SK-N-SH (cell line): Measurements from ENCODE around the gene ZBTB22. TPM values are rescaled to one million over a fixed set of nuclear protein-coding genes. Genes with fewer than 3 reads are reported as not detected.
"Not testable (repeated sequence)": the region's sequence is repeated elsewhere in the genome, so short reads cannot be mapped to it uniquely, and the experiment has no call there.

Experiments
- CTCF ChIA-PET: fragments of 300-600, 350-600 bp; formaldehyde crosslinking; extraction: SDS; loops from one replicate; lab custom pipeline; 2021; lab: Yijun Ruan, JAX
- POLR2A ChIA-PET: fragments of 350-600 bp; sonication (Branson Sonifier 250); formaldehyde crosslinking; extraction: SDS; loops from one replicate; lab custom pipeline; 2020; ENCODE audit warnings: antibody characterized with exemption, inconsistent platforms; lab: Yijun Ruan, JAX
- DNase-seq: peaks from one replicate; pipeline ENCODE4 v3.0.0; 2012
- H2AFZ ChIP-seq: fragments of 200-600 bp; sonication (generic); 2 replicates; pipeline ENCODE4 v1.8.1; 2016; ENCODE audit warnings: antibody characterized with exemption, mild to moderate bottlenecking, low read depth
- H3F3A ChIP-seq: fragments of 200-600 bp; sonication (generic); replicated peaks from 2 replicates; pipeline ENCODE3; 2016; ENCODE audit warnings: antibody characterized with exemption, mild to moderate bottlenecking; ENCODE audit not compliant: insufficient read depth
- H3K27ac ChIP-seq, 2 experiments: fragments of 200-500 bp in 1 of 2; fragments of 200-600 bp in 1 of 2; sonication (Bioruptor generic) in 1 of 2; sonication (generic), shearing (Covaris generic) in 1 of 2; 2 replicates each; pipeline versions ENCODE4 v1.5.1 to v1.6.1; 2014 to 2016; ENCODE audit warnings: low read depth in 2 of 2, inconsistent platforms in 1 of 2, low read length in 1 of 2, mild to moderate bottlenecking in 1 of 2, mixed read lengths in 1 of 2
- H3K27me3 ChIP-seq: fragments of 200-600 bp; sonication (generic), shearing (Covaris generic); 2 replicates; pipeline ENCODE4 v1.6.1; 2016; ENCODE audit warnings: mixed run types; ENCODE audit not compliant: insufficient read depth
- H3K36me3 ChIP-seq, 2 experiments: fragments of 200-500 bp in 1 of 2; fragments of 200-600 bp in 1 of 2; sonication (Bioruptor generic) in 1 of 2; sonication (generic) in 1 of 2; replicated peaks in 1 of 2; 2 replicates each; pipeline versions ENCODE3 to v1.5.1; 2014 to 2016; ENCODE audit warnings: low read length in 1 of 2, mild to moderate bottlenecking in 1 of 2; ENCODE audit not compliant: insufficient read depth in 2 of 2, control insufficient read depth in 1 of 2
- H3K4me1 ChIP-seq, 2 experiments: fragments of 200-500 bp in 1 of 2; fragments of 200-600 bp in 1 of 2; sonication (Bioruptor generic) in 1 of 2; sonication (generic), shearing (Covaris generic) in 1 of 2; 2 replicates each; pipeline versions ENCODE4 v1.5.1 to v1.6.1; 2014 to 2016; ENCODE audit warnings: low read depth in 1 of 2, low read length in 1 of 2, mixed run types in 1 of 2; ENCODE audit not compliant: insufficient read depth in 2 of 2, control insufficient read depth in 1 of 2
- H3K4me2 ChIP-seq: fragments of 200-600 bp; sonication (generic), shearing (Covaris generic); 2 replicates; pipeline ENCODE4 v1.6.1; 2017; ENCODE audit warnings: mixed run types
- H3K4me3 ChIP-seq, 2 experiments: fragments of 200-500 bp in 1 of 2; fragments of 200-600 bp in 1 of 2; sonication (Bioruptor generic) in 1 of 2; sonication (generic), shearing (Covaris generic) in 1 of 2; 2 replicates each; pipeline versions ENCODE4 v1.5.1 to v1.8.1; 2014 to 2016; ENCODE audit warnings: low read depth in 2 of 2, inconsistent platforms in 1 of 2, low read length in 1 of 2, mild to moderate bottlenecking in 1 of 2, mixed read lengths in 1 of 2, moderate library complexity in 1 of 2
- H3K79me2 ChIP-seq: fragments of 200-600 bp; sonication (generic); 2 replicates; pipeline ENCODE4 v1.8.1; 2017; ENCODE audit warnings: mild to moderate bottlenecking; ENCODE audit not compliant: insufficient read depth
- H3K9ac ChIP-seq: fragments of 200-600 bp; sonication (generic); 2 replicates; pipeline ENCODE4 v1.6.1; 2017; ENCODE audit warnings: mixed run types
- H3K9me2 ChIP-seq: fragments of 200-600 bp; sonication (generic); 2 replicates; pipeline ENCODE4 v1.6.1; 2017; ENCODE audit warnings: mixed run types
- H3K9me3 ChIP-seq: fragments of 200-600 bp; sonication (generic); 2 replicates; pipeline ENCODE4 v1.6.1; 2017; ENCODE audit warnings: mixed run types, mild to moderate bottlenecking, moderate library complexity
- H4K20me1 ChIP-seq: fragments of 200-600 bp; sonication (generic); 2 replicates; pipeline ENCODE4 v1.6.1; 2017; ENCODE audit warnings: mild to moderate bottlenecking, mixed run types; ENCODE audit not compliant: insufficient read depth
- CTCF ChIP-seq: fragments of 200-600 bp; sonication (generic); IDR thresholded peaks from 2 replicates; pipeline ENCODE4 v1.6.1; 2017; ENCODE audit warnings: antibody characterized with exemption, mild to moderate bottlenecking, moderate library complexity
- EZH2phosphoT487 ChIP-seq: fragments of 200-600 bp; sonication (generic); IDR thresholded peaks from 2 replicates; pipeline ENCODE4 v1.6.1; 2017; ENCODE audit warnings: low read depth, mixed run types, mild to moderate bottlenecking, antibody characterized with exemption, moderate library complexity, borderline replicate concordance
- FOSL2 ChIP-seq: IDR thresholded peaks from 2 replicates; pipeline ENCODE4 v1.4.0; 2012; ENCODE audit warnings: low read depth, mild to moderate bottlenecking, moderate library complexity, borderline replicate concordance
- FOXJ3 ChIP-seq: sonication (generic); formaldehyde crosslinking; IDR thresholded peaks from 2 replicates; pipeline ENCODE4 v1.5.1; 2020; ENCODE audit warnings: mild to moderate bottlenecking, missing genetic modification reagents
- GATA2 ChIP-seq: sonication (generic); formaldehyde crosslinking; IDR thresholded peaks from 2 replicates; pipeline ENCODE4 v1.5.0; 2020; ENCODE audit warnings: mild to moderate bottlenecking, missing genetic modification reagents
- MEF2A ChIP-seq: IDR thresholded peaks from 2 replicates; pipeline ENCODE4 v1.4.0; 2012; ENCODE audit warnings: low read depth, borderline replicate concordance
- NFIC ChIP-seq: IDR thresholded peaks from 2 replicates; pipeline ENCODE4 v1.4.0; 2012; ENCODE audit warnings: borderline replicate concordance
- RCOR1 ChIP-seq: fragments of 150-350 bp; IDR thresholded peaks from 2 replicates; pipeline ENCODE4 v1.6.1; 2017; ENCODE audit warnings: antibody characterized with exemption, low read length
- SIN3A ChIP-seq: IDR thresholded peaks from 2 replicates; pipeline ENCODE4 v1.6.1; 2012; ENCODE audit warnings: low read depth, mild to moderate bottlenecking, low read length, moderate library complexity, borderline replicate concordance
- SMC3 ChIP-seq: IDR thresholded peaks from 2 replicates; pipeline ENCODE4 v1.6.1; 2012; ENCODE audit warnings: low read depth, low read length, improper control_type of control experiment
- TCF12 ChIP-seq: IDR thresholded peaks from 2 replicates; pipeline ENCODE4 v1.4.0; 2012
- TEAD4 ChIP-seq: IDR thresholded peaks from 2 replicates; pipeline ENCODE4 v1.4.0; 2012; ENCODE audit warnings: mild to moderate bottlenecking, borderline replicate concordance; ENCODE audit not compliant: insufficient read depth
- USF1 ChIP-seq: IDR thresholded peaks from 2 replicates; pipeline ENCODE4 v1.4.0; 2012; ENCODE audit warnings: low read depth, borderline replicate concordance
- USF2 ChIP-seq: fragments of 150-350 bp; IDR thresholded peaks from 2 replicates; pipeline ENCODE4 v1.6.1; 2017; ENCODE audit warnings: antibody characterized with exemption, low read length, low read depth, borderline replicate concordance
- WGBS: methylation state at CpG from one replicate; pipeline ENCODE4 v1.1.6; 2017; ENCODE audit warnings: low lambda C conversion rate; 5-methylcytosine and 5-hydroxymethylcytosine counted together
- polyA plus RNA-seq, 3 experiments: library from polyadenylated mRNA; depleted of rRNA; stranded (reverse); fragments of >200 nt; gene quantifications; 2 replicates each; pipeline ENCODE4 v1.2.3, GENCODE V29; 2012
- TF ChIP-seq, protein P1 (sequence below): IDR thresholded peaks from 2 replicates; pipeline ENCODE4 v1.6.1; 2012; ENCODE audit warnings: mild to moderate bottlenecking, low read depth, low read length, moderate library complexity
- TF ChIP-seq, protein P2 (sequence below): IDR thresholded peaks from 2 replicates; pipeline ENCODE4 v1.4.0; 2012; ENCODE audit warnings: low read depth

The ZBTB22 gene
- polyA plus RNA-seq, 1 of the 3 experiments (the other 2 are of a cell fraction), result 19.5 TPM

DNA sequence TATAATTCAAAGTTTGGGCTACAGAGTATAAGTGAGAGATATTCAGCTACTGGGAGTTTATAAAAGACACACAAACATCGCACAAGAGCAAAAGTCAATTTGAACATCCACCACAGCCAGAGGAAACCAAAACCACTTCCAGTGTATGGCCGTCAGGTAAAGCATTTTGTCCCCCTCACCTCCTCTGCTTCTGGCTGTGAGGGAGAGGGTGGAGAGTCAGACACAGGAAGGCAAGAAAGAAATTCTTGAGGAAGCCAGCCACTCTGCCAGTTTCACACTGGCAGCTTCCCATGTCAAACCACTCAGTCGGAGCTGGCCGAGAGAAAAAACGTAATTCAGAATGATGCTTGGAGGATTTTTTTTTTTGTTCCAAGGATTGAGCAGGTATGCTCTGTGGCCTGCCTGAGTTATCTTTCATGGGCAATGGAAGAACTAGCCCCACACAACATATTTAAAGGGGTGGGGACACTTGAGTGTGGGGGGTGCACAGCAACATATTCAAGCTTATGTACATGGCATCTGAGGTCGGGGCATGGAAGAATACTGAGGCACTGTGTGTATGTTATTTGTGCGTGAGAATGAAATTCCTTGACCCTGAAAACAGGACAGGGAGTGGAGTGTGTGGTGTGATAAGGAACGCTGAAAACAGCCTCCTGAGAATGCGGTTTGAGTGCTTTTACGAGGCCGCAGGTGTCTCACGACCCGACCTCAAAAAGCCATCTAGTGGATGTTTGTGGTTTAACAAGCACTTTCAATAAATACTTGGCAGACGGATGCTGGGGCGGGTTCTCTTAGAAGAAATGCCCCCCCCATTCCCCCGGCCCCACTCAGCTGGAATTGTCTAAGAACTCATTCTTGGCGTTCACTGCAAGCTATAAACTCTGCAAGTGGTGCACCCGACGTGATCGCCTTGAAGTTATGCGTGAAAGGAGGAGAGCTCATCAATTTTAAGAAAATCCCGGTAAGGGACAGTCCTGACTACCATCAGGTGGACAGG, 27.5 kb upstream of the ZBTB22 start (continued):
- TF ChIP-seq, protein P1, sequence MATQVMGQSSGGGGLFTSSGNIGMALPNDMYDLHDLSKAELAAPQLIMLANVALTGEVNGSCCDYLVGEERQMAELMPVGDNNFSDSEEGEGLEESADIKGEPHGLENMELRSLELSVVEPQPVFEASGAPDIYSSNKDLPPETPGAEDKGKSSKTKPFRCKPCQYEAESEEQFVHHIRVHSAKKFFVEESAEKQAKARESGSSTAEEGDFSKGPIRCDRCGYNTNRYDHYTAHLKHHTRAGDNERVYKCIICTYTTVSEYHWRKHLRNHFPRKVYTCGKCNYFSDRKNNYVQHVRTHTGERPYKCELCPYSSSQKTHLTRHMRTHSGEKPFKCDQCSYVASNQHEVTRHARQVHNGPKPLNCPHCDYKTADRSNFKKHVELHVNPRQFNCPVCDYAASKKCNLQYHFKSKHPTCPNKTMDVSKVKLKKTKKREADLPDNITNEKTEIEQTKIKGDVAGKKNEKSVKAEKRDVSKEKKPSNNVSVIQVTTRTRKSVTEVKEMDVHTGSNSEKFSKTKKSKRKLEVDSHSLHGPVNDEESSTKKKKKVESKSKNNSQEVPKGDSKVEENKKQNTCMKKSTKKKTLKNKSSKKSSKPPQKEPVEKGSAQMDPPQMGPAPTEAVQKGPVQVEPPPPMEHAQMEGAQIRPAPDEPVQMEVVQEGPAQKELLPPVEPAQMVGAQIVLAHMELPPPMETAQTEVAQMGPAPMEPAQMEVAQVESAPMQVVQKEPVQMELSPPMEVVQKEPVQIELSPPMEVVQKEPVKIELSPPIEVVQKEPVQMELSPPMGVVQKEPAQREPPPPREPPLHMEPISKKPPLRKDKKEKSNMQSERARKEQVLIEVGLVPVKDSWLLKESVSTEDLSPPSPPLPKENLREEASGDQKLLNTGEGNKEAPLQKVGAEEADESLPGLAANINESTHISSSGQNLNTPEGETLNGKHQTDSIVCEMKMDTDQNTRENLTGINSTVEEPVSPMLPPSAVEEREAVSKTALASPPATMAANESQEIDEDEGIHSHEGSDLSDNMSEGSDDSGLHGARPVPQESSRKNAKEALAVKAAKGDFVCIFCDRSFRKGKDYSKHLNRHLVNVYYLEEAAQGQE, result no peak
- TF ChIP-seq CTCF, result peak; percentile 65

- no peaks in the 10 kb centered on the region for H3F3A ChIP-seq
- H3K27ac ChIP-seq, result no peak overlapping the region
- CTCF ChIA-PET, result interaction anchor here (0.8 to 2.3 kb wide), 9 partner anchors 9 to 67 kb away, joined by 3 to 30 read pairs (median 7); partner anchors contain the start of genes RGL2 and ZBTB22
- no peak overlapping the region for H3K9ac ChIP-seq
- TF ChIP-seq MEF2A, result no peak
- no peak for TF ChIP-seq RCOR1
- TF ChIP-seq SIN3A, result no peak
- no peak for TF ChIP-seq FOXJ3 (CRISPR knock-in tag)
- TF ChIP-seq, protein P2, sequence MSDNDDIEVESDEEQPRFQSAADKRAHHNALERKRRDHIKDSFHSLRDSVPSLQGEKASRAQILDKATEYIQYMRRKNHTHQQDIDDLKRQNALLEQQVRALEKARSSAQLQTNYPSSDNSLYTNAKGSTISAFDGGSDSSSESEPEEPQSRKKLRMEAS, result no peak
- no peak for TF ChIP-seq GATA2 (CRISPR knock-in tag)
- TF ChIP-seq EZH2phosphoT487, result no peak
- TF ChIP-seq NFIC, result no peak
- TF ChIP-seq TEAD4, result no peak
- no peak for TF ChIP-seq USF2
- TF ChIP-seq FOSL2, result no peak
- TF ChIP-seq TCF12, result no peak
- no peak for TF ChIP-seq SMC3
- no peak for TF ChIP-seq USF1
- TF ChIP-seq, all 33 proteins: peak for 0
- H3K27me3 ChIP-seq, result 0 out of 2 replicates have a peak, but pooled peaks cover 3% of the 10 kb centered on the region
- H3K4me1 ChIP-seq, result peaks cover 0 to 4% of the 10 kb centered on the region in 2 experiments; a peak in 1 of 4 replicates
- no peaks in the 10 kb centered on the region for H3K9me2 ChIP-seq
- H4K20me1 ChIP-seq, result no peaks in the 10 kb centered on the region
- no peaks in the 10 kb centered on the region for H3K9me3 ChIP-seq
- DNase-seq, result no peak
- 61% methylated on average over 6 of the region's 6 CpGs for WGBS
- no peaks in the 10 kb centered on the region for H3K36me3 ChIP-seq
- no peak overlapping the region for H3K4me2 ChIP-seq
- H3K79me2 ChIP-seq, result no peaks in the 10 kb centered on the region
- H3K4me3 ChIP-seq, result no peak overlapping the region
- POLR2A ChIA-PET, result no interaction called here
- H2AFZ ChIP-seq, result no peak overlapping the region
These were observed 26.5 kb upstream of the ZBTB22 start for GRCh38 chr6:33343953-33344611.

- H4K20me1 ChIP-seq, H3F3A ChIP-seq, H3K27me3 ChIP-seq, H3K79me2 ChIP-seq, H3K36me3 ChIP-seq, H3K27ac ChIP-seq, H3K9ac ChIP-seq, H3K4me1 ChIP-seq, H3K9me2 ChIP-seq, H3K9me3 ChIP-seq, DNase-seq, H2AFZ ChIP-seq, H3K4me2 ChIP-seq, H3K4me3 ChIP-seq, POLR2A ChIA-PET: not testable (repeated sequence)
- CTCF ChIA-PET, result interaction anchor here (0.8 kb wide), 1 partner anchor 66 kb away, joined by 3 read pairs; no protein-coding TSS in a partner anchor
- WGBS, result 89% methylated on average over 7 of the region's 7 CpGs
These were observed 26.0 kb upstream of the ZBTB22 start for GRCh38 chr6:33343606-33343952.
